Loucy (cell line): ENCODE results near the gene CCNG2.
"Not testable (repeated sequence)": the region's sequence is repeated elsewhere in the genome, so short reads cannot be mapped to it uniquely, and the experiment has no call there.

Experiments used
- CTCF ChIP-seq: fragments of 200-600 bp; sonication (generic); conservative IDR thresholded peaks from 2 replicates; pipeline ENCODE4 v1.5.1; 2014; ENCODE audit warnings: mild to moderate bottlenecking, antibody characterized with exemption, low read length
- EZH2phosphoT487 ChIP-seq: fragments of 200-600 bp; IDR thresholded peaks from 2 replicates; pipeline ENCODE4 v1.6.1; 2018; ENCODE audit warnings: antibody characterized with exemption, mild to moderate bottlenecking, moderate library complexity, borderline replicate concordance

DNA sequence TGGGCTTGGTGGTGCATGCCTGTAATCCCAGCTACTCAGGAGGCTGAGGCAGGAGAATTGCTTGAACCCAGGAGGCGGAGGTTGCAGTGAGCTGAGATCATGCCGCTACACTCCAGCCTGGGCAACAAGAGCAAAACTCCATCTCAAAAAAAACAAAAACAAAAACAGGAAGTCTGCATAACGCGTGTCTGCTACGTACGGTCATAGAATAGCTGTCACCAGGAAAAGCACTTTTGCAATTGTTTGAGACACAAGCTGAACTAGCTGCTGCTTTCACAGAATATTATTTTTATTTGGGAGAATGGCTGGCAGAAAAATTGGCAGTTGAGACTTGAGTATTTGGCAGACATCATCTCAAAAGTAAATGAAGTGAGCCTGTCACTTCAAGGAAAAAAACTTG is 19.6 kb upstream of the CCNG2 start:
- TF ChIP-seq CTCF, EZH2phosphoT487: not testable (repeated sequence)
